HepG2 (cell line): Measurements from ENCODE around the gene INKA1. TPM values are rescaled to one million over a fixed set of nuclear protein-coding genes. Genes with fewer than 3 reads are reported as not detected.

ENCODE experiments used
- ATAC-seq: fragments of 200-7000 bp; cut with Tn5 transposase; 3 replicates; pipeline ENCODE4 v1.9.1; 2020; ENCODE audit warnings: mild to moderate bottlenecking, moderate library complexity
- BruUV-seq: library from RNA; stranded (reverse); fragments of 400-500 nt; replicated peaks from 2 replicates; lab custom pipeline; 2021; lab: Mats Ljungman, UMichigan
- CTCF ChIA-PET: fragments of 300-600 bp; formaldehyde crosslinking; extraction: SDS; loops from one replicate; lab custom pipeline; 2021; ENCODE audit warnings: low total read pairs, inconsistent platforms, low intra/inter-chr PET ratio; lab: Yijun Ruan, JAX
- POLR2A ChIA-PET: fragments of 350-600 bp; sonication (Branson Sonifier 250); formaldehyde crosslinking; loops from one replicate; lab custom pipeline; 2020; ENCODE audit warnings: antibody characterized with exemption, inconsistent platforms; lab: Yijun Ruan, JAX
- DNase-seq: peaks from one replicate; pipeline ENCODE4 v3.0.0-alpha.2; 2015; ENCODE audit warnings: low spot score
- FAIRE-seq: peaks from 3 replicates; lab custom pipeline; 2011; peaks lifted over from hg19 to GRCh38; lab: Jason Lieb, UNC
- H2AFZ ChIP-seq: one replicate; pipeline ENCODE4 v1.6.1; 2011; ENCODE audit warnings: low read length, inconsistent platforms
- H3K27ac ChIP-seq: fragments of 300-600 bp; 3 replicates; pipeline ENCODE4 v1.8.0; 2011; ENCODE audit warnings: mixed run types, mild to moderate bottlenecking, mixed read lengths, low read length, inconsistent platforms; ENCODE audit not compliant: insufficient read depth; ENCODE audit errors: extremely low read length
- H3K27me3 ChIP-seq, 2 experiments: fragments of 200-600 bp in 1 of 2; 2 replicates in 1 of 2; 3 replicates in 1 of 2; pipeline versions ENCODE4 v1.6.0 to v1.8.0; 2011; ENCODE audit warnings: low read length in 2 of 2, mild to moderate bottlenecking in 2 of 2, moderate library complexity in 2 of 2, inconsistent platforms in 1 of 2; ENCODE audit not compliant: insufficient read depth in 2 of 2, control insufficient read depth in 1 of 2
- H3K36me3 ChIP-seq, 2 experiments: fragments of 200-600 bp in 1 of 2; replicated peaks in 1 of 2; 2 replicates in 1 of 2; 3 replicates in 1 of 2; pipeline versions ENCODE4 v1.5.1 to v1.8.0; 2011; ENCODE audit warnings: low read length in 2 of 2, inconsistent platforms in 1 of 2; ENCODE audit not compliant: insufficient read depth in 2 of 2, control insufficient read depth in 1 of 2
- H3K4me1 ChIP-seq: 2 replicates; pipeline ENCODE4 v1.5.1; 2012; ENCODE audit warnings: low read length, inconsistent platforms; ENCODE audit not compliant: insufficient read depth
- H3K4me2 ChIP-seq: 2 replicates; pipeline ENCODE4 v1.6.0; 2011; ENCODE audit warnings: low read depth, low read length, inconsistent platforms
- H3K4me3 ChIP-seq, 3 experiments: fragments of 200-600 bp in 1 of 3; sonication (generic), shearing (Covaris generic) in 1 of 3; replicated peaks in 1 of 3; 2 replicates each; pipeline ENCODE4 v1.5.1; 2011 to 2016; ENCODE audit warnings: low read length in 3 of 3, inconsistent platforms in 2 of 3, low read depth in 2 of 3, mild to moderate bottlenecking in 2 of 3, control low read depth in 1 of 3, mixed read lengths in 1 of 3; ENCODE audit not compliant: insufficient read depth in 1 of 3
- H3K79me2 ChIP-seq: one replicate; pipeline ENCODE4 v1.6.1; 2011; ENCODE audit warnings: low read length, inconsistent platforms; ENCODE audit not compliant: insufficient read depth
- H3K9ac ChIP-seq: 2 replicates; pipeline ENCODE4 v1.6.0; 2011; ENCODE audit warnings: mild to moderate bottlenecking, low read depth, low read length, inconsistent platforms; ENCODE audit not compliant: insufficient read depth
- H3K9me3 ChIP-seq: 2 replicates; pipeline ENCODE4 v1.5.1; 2012; ENCODE audit warnings: mild to moderate bottlenecking, low read length
- H4K20me1 ChIP-seq: 2 replicates; pipeline ENCODE4 v1.6.0; 2011; ENCODE audit warnings: inconsistent platforms, mild to moderate bottlenecking, low read length, moderate library complexity; ENCODE audit not compliant: insufficient read depth
- HES4 ChIP-seq: sonication (generic); formaldehyde crosslinking; IDR thresholded peaks from 2 replicates; pipeline ENCODE4 v1.9.0; 2021; ENCODE audit warnings: mild to moderate bottlenecking, missing genetic modification reagents, borderline replicate concordance
- HNRNPL ChIP-seq: fragments of 200-400 bp; formaldehyde crosslinking; IDR thresholded peaks from 2 replicates; pipeline ENCODE4 v1.6.1; 2017; ENCODE audit warnings: mild to moderate bottlenecking, low read depth, low read length
- HOXA3 ChIP-seq: sonication (generic); formaldehyde crosslinking; IDR thresholded peaks from 2 replicates; pipeline ENCODE4 v1.5.0; 2020; ENCODE audit warnings: missing genetic modification reagents
- KLF6 ChIP-seq: IDR thresholded peaks from 2 replicates; pipeline ENCODE4 v1.8.0; 2016; ENCODE audit warnings: missing biosample characterization, missing genetic modification reagents
- NFE2 ChIP-seq: sonication (generic); formaldehyde crosslinking; IDR thresholded peaks from 2 replicates; pipeline ENCODE4 v1.4.0; 2020; ENCODE audit warnings: missing genetic modification reagents
- SIN3B ChIP-seq: fragments of 150-350 bp; IDR thresholded peaks from 2 replicates; pipeline ENCODE4 v1.6.1; 2014; ENCODE audit warnings: low read length
- SMAD3 ChIP-seq: sonication (generic); formaldehyde crosslinking; IDR thresholded peaks from 2 replicates; pipeline ENCODE4 v1.4.0; 2020; ENCODE audit warnings: missing genetic modification reagents
- WIZ ChIP-seq: sonication (generic); formaldehyde crosslinking; IDR thresholded peaks from 2 replicates; pipeline ENCODE4 v1.5.1; 2020; ENCODE audit warnings: mild to moderate bottlenecking, missing genetic modification reagents
- ZNF572 ChIP-seq: sonication (generic); formaldehyde crosslinking; IDR thresholded peaks from 2 replicates; pipeline ENCODE4 v1.5.1; 2020; ENCODE audit warnings: mild to moderate bottlenecking, missing genetic modification reagents
- ZNF614 ChIP-seq: IDR thresholded peaks from 2 replicates; pipeline ENCODE4 v1.6.1; 2018; ENCODE audit warnings: missing biosample characterization, missing genetic modification reagents, inconsistent platforms, borderline replicate concordance
- WGBS: methylation state at CpG from one replicate; pipeline ENCODE4 v1.1.6; 2017; ENCODE audit warnings: low lambda C conversion rate; 5-methylcytosine and 5-hydroxymethylcytosine counted together
- in situ Hi-C: cut with HindIII; loops from 2 replicates; pipeline ENCODE4 v1.10.0; 2017; ENCODE audit warnings: low pct_unique_long_range_greater_than_20kb; ENCODE audit not compliant: extremely low pct_ligation_motif_present
- intact Hi-C: fragments of 100-400 bp; cut with micrococcal nuclease; formaldehyde crosslinking; loops from one replicate; pipeline ENCODE4 v1.10.0; 2022; ENCODE audit not compliant: unreplicated experiment
- polyA plus RNA-seq, 8 experiments: library from polyadenylated mRNA; depleted of rRNA in 3 of 8; stranded (reverse) in 7 of 8; unstranded in 1 of 8; fragments of >200 nt; fragmentation: Illumina TruSeq in 4 of 8; extraction: Trizol in 4 of 8; gene quantifications; 2 replicates each; pipeline versions ENCODE4 v1.2.1 to v1.2.3, GENCODE V29; 2011 to 2016; ENCODE audit warnings: low read depth in 4 of 8, missing spikeins in 1 of 8, mixed read lengths in 1 of 8; ENCODE audit not compliant: insufficient read depth in 1 of 8
- total RNA-seq, 5 experiments: library from RNA; depleted of rRNA; stranded (reverse); fragments of >200 nt; fragmentation: Illumina TruSeq; extraction: Trizol; gene quantifications; 2 replicates each; pipeline ENCODE4 v1.2.3, GENCODE V29; 2016; ENCODE audit warnings: low read depth in 1 of 5
- TF ChIP-seq, protein P1 (sequence below): sonication (generic); formaldehyde crosslinking; IDR thresholded peaks from 2 replicates; pipeline ENCODE4 v1.4.0; 2020; ENCODE audit warnings: mild to moderate bottlenecking, missing genetic modification reagents
- TF ChIP-seq, protein P2 (sequence below): sonication (generic); formaldehyde crosslinking; IDR thresholded peaks from 2 replicates; pipeline ENCODE4 v1.4.0; 2020; ENCODE audit warnings: missing genetic modification reagents
- TF ChIP-seq, protein P3 (sequence below): sonication (generic); formaldehyde crosslinking; IDR thresholded peaks from 2 replicates; pipeline ENCODE4 v1.4.0; 2020; ENCODE audit warnings: missing genetic modification reagents, borderline replicate concordance

Gene INKA1
- total and polyA plus RNA-seq, 2 of the 13 experiments (the other 11 are each of a cell fraction or from before 2014, with no cell fraction given) = 0.22 to 0.41 TPM

DNA sequence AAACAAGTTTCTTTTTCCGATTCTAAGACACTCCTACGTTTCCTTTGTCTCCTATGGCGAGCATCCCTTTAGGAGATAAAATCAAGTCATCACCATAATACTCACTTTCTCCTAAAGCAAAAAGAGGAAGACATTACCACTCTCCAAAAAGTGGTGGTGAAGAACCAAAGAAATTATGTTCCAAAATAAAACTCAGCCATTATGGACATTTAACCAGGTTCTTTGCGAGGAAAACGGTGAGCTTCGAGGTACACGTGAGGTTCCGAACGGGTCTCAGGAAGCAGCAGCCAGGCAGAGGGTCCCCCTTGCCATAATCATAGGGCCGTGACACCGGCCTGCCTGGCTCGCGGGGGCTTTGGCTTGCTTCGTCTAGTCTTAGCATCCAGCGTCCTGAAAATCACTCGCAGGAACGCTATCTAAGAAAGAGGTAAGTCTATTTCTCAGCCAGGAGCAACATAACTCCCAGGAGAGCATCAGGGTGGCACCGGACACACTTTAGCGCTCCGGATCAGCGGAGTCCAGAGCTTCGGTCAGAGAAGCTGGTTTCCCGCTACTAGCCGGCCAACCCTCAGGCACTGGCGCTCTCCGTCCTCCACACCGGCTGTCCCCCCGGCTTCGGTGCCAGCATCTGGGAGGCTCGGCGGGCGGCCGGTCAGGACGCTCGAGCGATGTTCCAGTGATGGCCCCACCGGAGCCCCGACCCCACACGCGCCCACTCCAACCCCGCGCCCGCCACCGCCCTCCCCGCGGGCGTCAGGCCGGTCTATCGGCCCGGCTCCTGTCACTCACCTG lies 17.3 kb upstream of the INKA1 start (continued):
- TF ChIP-seq, protein P1, sequence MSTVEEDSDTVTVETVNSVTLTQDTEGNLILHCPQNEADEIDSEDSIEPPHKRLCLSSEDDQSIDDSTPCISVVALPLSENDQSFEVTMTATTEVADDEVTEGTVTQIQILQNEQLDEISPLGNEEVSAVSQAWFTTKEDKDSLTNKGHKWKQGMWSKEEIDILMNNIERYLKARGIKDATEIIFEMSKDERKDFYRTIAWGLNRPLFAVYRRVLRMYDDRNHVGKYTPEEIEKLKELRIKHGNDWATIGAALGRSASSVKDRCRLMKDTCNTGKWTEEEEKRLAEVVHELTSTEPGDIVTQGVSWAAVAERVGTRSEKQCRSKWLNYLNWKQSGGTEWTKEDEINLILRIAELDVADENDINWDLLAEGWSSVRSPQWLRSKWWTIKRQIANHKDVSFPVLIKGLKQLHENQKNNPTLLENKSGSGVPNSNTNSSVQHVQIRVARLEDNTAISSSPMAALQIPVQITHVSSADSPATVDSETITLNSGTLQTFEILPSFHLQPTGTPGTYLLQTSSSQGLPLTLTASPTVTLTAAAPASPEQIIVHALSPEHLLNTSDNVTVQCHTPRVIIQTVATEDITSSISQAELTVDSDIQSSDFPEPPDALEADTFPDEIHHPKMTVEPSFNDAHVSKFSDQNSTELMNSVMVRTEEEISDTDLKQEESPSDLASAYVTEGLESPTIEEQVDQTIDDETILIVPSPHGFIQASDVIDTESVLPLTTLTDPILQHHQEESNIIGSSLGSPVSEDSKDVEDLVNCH = no peak
- no peak for TF ChIP-seq NFE2 (CRISPR knock-in tag)
- TF ChIP-seq, protein P2, sequence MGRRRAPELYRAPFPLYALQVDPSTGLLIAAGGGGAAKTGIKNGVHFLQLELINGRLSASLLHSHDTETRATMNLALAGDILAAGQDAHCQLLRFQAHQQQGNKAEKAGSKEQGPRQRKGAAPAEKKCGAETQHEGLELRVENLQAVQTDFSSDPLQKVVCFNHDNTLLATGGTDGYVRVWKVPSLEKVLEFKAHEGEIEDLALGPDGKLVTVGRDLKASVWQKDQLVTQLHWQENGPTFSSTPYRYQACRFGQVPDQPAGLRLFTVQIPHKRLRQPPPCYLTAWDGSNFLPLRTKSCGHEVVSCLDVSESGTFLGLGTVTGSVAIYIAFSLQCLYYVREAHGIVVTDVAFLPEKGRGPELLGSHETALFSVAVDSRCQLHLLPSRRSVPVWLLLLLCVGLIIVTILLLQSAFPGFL (CRISPR knock-in tag) = 0 out of 2 replicates have a peak, but pooled peaks have one; percentile 42
- 0 out of 2 replicates have a peak, but pooled peaks have one; percentile 23 for TF ChIP-seq ZNF572 (CRISPR knock-in tag)
- no peak for TF ChIP-seq HOXA3
- TF ChIP-seq HNRNPL = no peak

DNA sequence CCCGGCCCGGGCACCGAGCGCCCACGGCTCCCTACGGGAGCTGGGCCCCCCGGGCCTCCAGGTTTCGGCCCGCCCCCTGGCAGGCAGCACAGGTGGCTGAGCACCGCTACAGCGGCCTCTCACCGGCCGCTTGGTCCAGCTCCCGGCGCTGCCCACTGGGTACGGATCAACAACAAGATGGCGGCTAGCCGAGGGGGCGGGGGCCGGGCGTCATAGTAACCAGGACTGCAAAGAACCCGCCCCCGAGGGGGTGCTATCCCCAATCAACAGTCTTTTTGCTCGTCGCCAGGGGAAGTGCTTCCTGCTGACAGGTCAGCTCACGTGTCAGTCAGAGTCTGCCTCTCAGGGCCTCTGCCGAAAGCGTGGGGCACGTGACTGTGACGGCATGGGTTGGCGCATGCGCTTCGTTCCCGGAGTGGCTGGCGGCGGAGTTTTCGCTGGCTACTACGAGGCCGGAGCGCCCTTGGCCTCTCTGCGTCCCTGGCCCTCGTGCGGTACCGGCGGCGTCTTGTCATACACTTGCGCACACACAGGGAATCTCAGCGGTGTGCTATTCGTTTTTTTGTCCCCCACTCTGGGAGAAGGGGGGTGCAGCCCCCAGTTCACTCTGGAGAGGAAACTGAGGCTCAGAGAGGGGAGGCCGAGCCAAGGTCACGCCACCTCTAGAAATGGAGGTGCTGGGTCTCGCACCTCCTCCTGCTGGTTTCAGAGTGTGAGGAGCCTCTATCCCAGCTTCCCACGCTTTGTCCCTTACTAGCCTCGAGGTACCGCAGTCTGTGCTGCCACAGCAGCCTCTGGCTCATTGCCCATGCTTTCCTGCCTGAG lies 16.5 kb upstream of the INKA1 start, which contains the start of gene IP6K1:
TSS of gene IP6K1 (minus strand) at position 186 of the 825 bp plus-strand sequence. CDS start 38,502 bp downstream, outside the sequence.
- ChIA-PET CTCF (no interaction called here), POLR2A (interaction anchor here (0.7 to 1.8 kb wide), 17 partner anchors 9 to 448 kb away, joined by 3 to 22 read pairs (median 3); partner anchors contain the start of genes CDHR4, INKA1, MON1A and UBA7)
- Histone ChIP-seq H3K9me3 (no peaks in the 10 kb centered on the region), H3K79me2 (peaks cover 34% of the 10 kb centered on the region), H3K9ac (peak within 1 kb of the TSS; percentile 96), H3K27ac (peak within 1 kb of the TSS; percentile 65), H3K4me3 (peak within 1 kb of the TSS; percentile 81 to 93 (median 84)), H3K36me3 (peaks cover 0 to 3% of the 10 kb centered on the region in 2 experiments; a peak in 2 of 5 replicates), H3K4me1 (peaks cover 50% of the 10 kb centered on the region), H4K20me1 (no peaks in the 10 kb centered on the region), H3K4me2 (peak within 1 kb of the TSS; percentile 88), H2AFZ (no peak within 1 kb of the TSS), H3K27me3 (no peaks in the 10 kb centered on the region; a peak in 1 of 5 replicates)
- in situ Hi-C loops = no loop called here
- peak; percentile 96 for FAIRE-seq
- BruUV-seq = no TSS peak
- intact Hi-C loops = loop anchor here (5.0 kb wide), 1 partner anchor 54 kb away; no protein-coding TSS in a partner anchor
- ATAC-seq = peak; percentile 93
- 2% methylated on average over 26 of the region's 55 CpGs for WGBS
- DNase-seq = peak; percentile 99
- TF ChIP-seq SMAD3 (CRISPR knock-in tag) = no peak
- peak; percentile 50; the same call in 1 of the 2 replicates for TF ChIP-seq ZNF614 (CRISPR knock-in tag)
- 0 out of 2 replicates have a peak, but pooled peaks have one; percentile 5 for TF ChIP-seq WIZ (CRISPR knock-in tag)
- TF ChIP-seq, protein P3, sequence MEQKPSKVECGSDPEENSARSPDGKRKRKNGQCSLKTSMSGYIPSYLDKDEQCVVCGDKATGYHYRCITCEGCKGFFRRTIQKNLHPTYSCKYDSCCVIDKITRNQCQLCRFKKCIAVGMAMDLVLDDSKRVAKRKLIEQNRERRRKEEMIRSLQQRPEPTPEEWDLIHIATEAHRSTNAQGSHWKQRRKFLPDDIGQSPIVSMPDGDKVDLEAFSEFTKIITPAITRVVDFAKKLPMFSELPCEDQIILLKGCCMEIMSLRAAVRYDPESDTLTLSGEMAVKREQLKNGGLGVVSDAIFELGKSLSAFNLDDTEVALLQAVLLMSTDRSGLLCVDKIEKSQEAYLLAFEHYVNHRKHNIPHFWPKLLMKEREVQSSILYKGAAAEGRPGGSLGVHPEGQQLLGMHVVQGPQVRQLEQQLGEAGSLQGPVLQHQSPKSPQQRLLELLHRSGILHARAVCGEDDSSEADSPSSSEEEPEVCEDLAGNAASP = no peak; the same call in 1 of the 2 replicates
- TF ChIP-seq HES4 = peak; percentile 92
- 0 out of 2 replicates have a peak, but pooled peaks have one; percentile 27 for TF ChIP-seq SIN3B
- peak; percentile 72; the same call in 1 of the 2 replicates for TF ChIP-seq KLF6 (CRISPR knock-in tag)
